GM12874 (cell line): ENCODE data around the gene NAPSA.

Experiments used
- CTCF ChIP-seq: IDR thresholded peaks from 2 replicates; pipeline ENCODE4 v1.5.1; 2011; ENCODE audit warnings: low read depth, mild to moderate bottlenecking, control low read depth, low read length, moderate library complexity; ENCODE audit not compliant: insufficient read depth

NAPSA gene

GRCh38 chr19:50328873-50329145 lies 36.6 kb downstream of the NAPSA start:
- TF ChIP-seq CTCF, result no peak

GRCh38 chr19:50328224-50328872 lies 37.1 kb downstream of the NAPSA start:
- peak; percentile 27 for TF ChIP-seq CTCF

- no peak for TF ChIP-seq CTCF
Observed at GRCh38 chr19:50327461-50328223, 37.8 kb downstream of the NAPSA start.

GRCh38 chr19:50327013-50327412 lies 38.4 kb downstream of the NAPSA start:
- no peak for TF ChIP-seq CTCF

GRCh38 chr19:50326101-50326664 lies 39.3 kb downstream of the NAPSA start:
- TF ChIP-seq CTCF, result no peak

- no peak for TF ChIP-seq CTCF
Observed at GRCh38 chr19:50325310-50326100, 39.9 kb downstream of the NAPSA start.

GRCh38 chr19:50324331-50324730 lies 41.1 kb downstream of the NAPSA start:
- no peak for TF ChIP-seq CTCF
